Right renal cortex interstitium (tissue), 3 donors: ENCODE measurements around the gene TNFRSF13B. TPM values are rescaled to one million over a fixed set of nuclear protein-coding genes. Genes with fewer than 3 reads are reported as not detected.
"Not testable (repeated sequence)": the region's sequence is repeated elsewhere in the genome, so short reads cannot be mapped to it uniquely, and the experiment has no call there.

ENCODE experiments used
- DNase-seq, 3 donors: peaks; one replicate each; pipeline ENCODE4 v3.0.0-alpha.2; 2013; ENCODE audit warnings: low read depth in 3 of 3, low spot score in 2 of 3
- polyA plus RNA-seq, 3 donors: library from polyadenylated mRNA; unstranded; fragments of 120-200 nt; gene quantifications; one replicate each; pipeline ENCODE4 v1.2.1, GENCODE V29; 2013; ENCODE audit not compliant: insufficient read length in 3 of 3

Gene TNFRSF13B
- polyA plus RNA-seq, 3 donors = not detected

- no peak for DNase-seq
These were observed 16.1 kb upstream of the TNFRSF13B start for GRCh38 chr17:16987830-16988601.

- DNase-seq = no peak
These were observed 15.3 kb upstream of the TNFRSF13B start for GRCh38 chr17:16987066-16987829.

GRCh38 chr17:16986391-16986790 is 14.5 kb upstream of the TNFRSF13B start:
- DNase-seq = no peak

- no peak for DNase-seq
These were observed 10.0 kb upstream of the TNFRSF13B start for GRCh38 chr17:16981928-16982327.

GRCh38 chr17:16980813-16981731 is 9.2 kb upstream of the TNFRSF13B start:
- DNase-seq = no peak

- no peak for DNase-seq
These were observed 8.1 kb upstream of the TNFRSF13B start for GRCh38 chr17:16980061-16980460.

GRCh38 chr17:16979237-16979823 is 7.4 kb upstream of the TNFRSF13B start:
- not testable (repeated sequence) for DNase-seq

GRCh38 chr17:16977932-16978331 is 6.0 kb upstream of the TNFRSF13B start:
- no peak for DNase-seq

GRCh38 chr17:16976725-16977550 is 5.0 kb upstream of the TNFRSF13B start:
- DNase-seq = no peak

- DNase-seq = no peak
These were observed 4.1 kb upstream of the TNFRSF13B start for GRCh38 chr17:16975744-16976625.

GRCh38 chr17:16975277-16975651 is 3.3 kb upstream of the TNFRSF13B start:
- DNase-seq = no peak

- DNase-seq = no peak
These were observed 2.8 kb upstream of the TNFRSF13B start for GRCh38 chr17:16974569-16975276.

GRCh38 chr17:16973760-16974540 is 2.0 kb upstream of the TNFRSF13B start:
- no peak for DNase-seq

GRCh38 chr17:16973043-16973442 is 1.1 kb upstream of the TNFRSF13B start:
- not testable (repeated sequence) for DNase-seq

- no peak for DNase-seq
These were observed 428 bp upstream of the TNFRSF13B start for GRCh38 chr17:16972346-16972745.

- no peak for DNase-seq
These were observed 1.7 kb downstream of the TNFRSF13B start for GRCh38 chr17:16969931-16970906.
